Mucosa of descending colon (tissue), 3 donors: ENCODE results near the gene ATRNL1. TPM values are rescaled to one million over a fixed set of nuclear protein-coding genes. Genes with fewer than 3 reads are reported as not detected.
"Not testable (repeated sequence)": the region's sequence is repeated elsewhere in the genome, so short reads cannot be mapped to it uniquely, and the experiment has no call there.

Experiments used
- ATAC-seq: fragments of 200-7000 bp; cut with Tn5 transposase; one replicate; pipeline ENCODE4 v1.9.1; 2020; ENCODE audit warnings: mild to moderate bottlenecking, moderate library complexity
- DNase-seq, 3 donors: peaks; one replicate each; pipeline ENCODE4 v3.0.0-alpha.2; 2020
- H3K36me3 ChIP-seq: fragments of 200-600 bp; one replicate; pipeline ENCODE4 v1.8.0; 2021; ENCODE audit warnings: low read depth, mild to moderate bottlenecking
- H3K4me1 ChIP-seq: fragments of 200-600 bp; one replicate; pipeline ENCODE4 v1.8.0; 2021; ENCODE audit warnings: low read depth, mild to moderate bottlenecking
- H3K4me3 ChIP-seq: fragments of 200-600 bp; one replicate; pipeline ENCODE4 v1.8.0; 2021; ENCODE audit warnings: mild to moderate bottlenecking
- H3K9me3 ChIP-seq: fragments of 200-600 bp; one replicate; pipeline ENCODE4 v1.8.0; 2021; ENCODE audit warnings: mild to moderate bottlenecking
- intact Hi-C, 2 donors: fragments of 100-400 bp; cut with DNase I in 1 of 2; cut with micrococcal nuclease in 1 of 2; formaldehyde crosslinking; loops; one replicate each; pipeline versions ENCODE4 v1.11.0 to v1.11.1; 2022; cut with DNase I, micrococcal nuclease
- total RNA-seq, 3 donors: library from RNA; stranded (reverse); fragmentation: NEBNext Ultra II Directional in 2 of 3; extraction: Animal tissue kit (Norgen Biotek cat#: 25700) in 2 of 3; gene quantifications; one replicate each; pipeline versions ENCODE4 v1.2.1 to v1.2.4, GENCODE V29; 2021 to 2023
- TF ChIP-seq, protein P1 (sequence below): fragments of 200-600 bp; IDR thresholded peaks from one replicate; pipeline ENCODE4 v1.8.0; 2022; ENCODE audit warnings: antibody characterized with exemption, mild to moderate bottlenecking
- donor health status: DM: no; HTN: no; CAD: no; lungs with moderate emphysema.
- donor health status: DM: no; HTN: no; CAD: no.
- donor health status: DM: no; HTN: yes; CAD: no.

Gene ATRNL1
- total RNA-seq, 3 donors from 2014 or later, result 0.58 to 61.7 (median 1.8) TPM

DNA sequence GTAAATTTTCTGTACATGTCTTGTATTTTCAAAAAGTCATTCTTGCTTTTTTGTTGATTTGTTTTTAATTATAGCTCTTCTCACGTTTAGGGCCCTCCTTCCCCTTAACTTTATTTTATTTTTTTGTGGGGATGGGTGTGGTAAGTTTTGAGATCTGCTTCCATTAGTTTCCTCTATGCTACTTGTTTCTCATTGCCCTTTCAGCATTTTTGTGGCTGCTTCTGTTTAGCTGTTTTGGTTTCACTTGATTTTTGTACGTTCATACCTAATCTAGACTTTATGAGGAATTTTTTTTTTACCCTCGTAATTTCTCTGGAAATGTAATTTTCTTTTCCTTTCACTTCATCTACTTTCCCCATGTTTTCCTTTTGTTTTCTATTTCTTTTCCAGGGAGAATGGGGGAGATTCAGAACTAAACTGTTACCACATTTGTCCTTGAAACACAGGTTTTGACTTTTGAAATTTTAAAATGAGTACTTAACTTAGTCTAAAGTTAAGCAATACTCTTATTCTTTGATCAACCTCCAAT lies 80.8 kb downstream of the ATRNL1 start:
- Histone ChIP-seq H3K36me3 (no peaks in the 10 kb centered on the region), H3K9me3 (no peaks in the 10 kb centered on the region), H3K4me1 (no peaks in the 10 kb centered on the region), H3K4me3 (no peak overlapping the region)
- DNase-seq (no peak), ATAC-seq (no peak)
- intact Hi-C loops, result no loop called here
- TF ChIP-seq, protein P1, sequence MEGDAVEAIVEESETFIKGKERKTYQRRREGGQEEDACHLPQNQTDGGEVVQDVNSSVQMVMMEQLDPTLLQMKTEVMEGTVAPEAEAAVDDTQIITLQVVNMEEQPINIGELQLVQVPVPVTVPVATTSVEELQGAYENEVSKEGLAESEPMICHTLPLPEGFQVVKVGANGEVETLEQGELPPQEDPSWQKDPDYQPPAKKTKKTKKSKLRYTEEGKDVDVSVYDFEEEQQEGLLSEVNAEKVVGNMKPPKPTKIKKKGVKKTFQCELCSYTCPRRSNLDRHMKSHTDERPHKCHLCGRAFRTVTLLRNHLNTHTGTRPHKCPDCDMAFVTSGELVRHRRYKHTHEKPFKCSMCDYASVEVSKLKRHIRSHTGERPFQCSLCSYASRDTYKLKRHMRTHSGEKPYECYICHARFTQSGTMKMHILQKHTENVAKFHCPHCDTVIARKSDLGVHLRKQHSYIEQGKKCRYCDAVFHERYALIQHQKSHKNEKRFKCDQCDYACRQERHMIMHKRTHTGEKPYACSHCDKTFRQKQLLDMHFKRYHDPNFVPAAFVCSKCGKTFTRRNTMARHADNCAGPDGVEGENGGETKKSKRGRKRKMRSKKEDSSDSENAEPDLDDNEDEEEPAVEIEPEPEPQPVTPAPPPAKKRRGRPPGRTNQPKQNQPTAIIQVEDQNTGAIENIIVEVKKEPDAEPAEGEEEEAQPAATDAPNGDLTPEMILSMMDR, result no peak

DNA sequence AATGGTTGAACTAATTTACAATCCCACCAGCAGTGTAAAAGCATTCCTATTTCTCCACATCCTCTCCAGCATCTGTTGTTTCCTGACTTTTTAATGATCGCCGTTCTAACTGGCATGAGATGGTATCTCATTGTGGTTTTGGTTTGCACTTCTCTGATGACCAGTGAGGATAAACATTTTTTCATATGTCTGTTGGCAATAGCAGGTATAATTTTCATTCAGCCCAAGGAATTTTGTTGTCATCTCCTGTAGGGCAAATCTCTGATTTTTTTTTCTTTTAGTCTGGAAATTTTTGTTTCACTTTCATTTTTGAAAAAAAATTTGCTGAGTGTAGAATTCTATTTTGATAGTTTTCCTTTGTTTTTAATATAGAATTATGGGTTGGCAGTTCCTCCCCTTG lies 114.1 kb downstream of the ATRNL1 start:
- ATAC-seq, H3K4me1 ChIP-seq, H3K36me3 ChIP-seq, intact Hi-C loops, H3K9me3 ChIP-seq, DNase-seq, H3K4me3 ChIP-seq: not testable (repeated sequence)

DNA sequence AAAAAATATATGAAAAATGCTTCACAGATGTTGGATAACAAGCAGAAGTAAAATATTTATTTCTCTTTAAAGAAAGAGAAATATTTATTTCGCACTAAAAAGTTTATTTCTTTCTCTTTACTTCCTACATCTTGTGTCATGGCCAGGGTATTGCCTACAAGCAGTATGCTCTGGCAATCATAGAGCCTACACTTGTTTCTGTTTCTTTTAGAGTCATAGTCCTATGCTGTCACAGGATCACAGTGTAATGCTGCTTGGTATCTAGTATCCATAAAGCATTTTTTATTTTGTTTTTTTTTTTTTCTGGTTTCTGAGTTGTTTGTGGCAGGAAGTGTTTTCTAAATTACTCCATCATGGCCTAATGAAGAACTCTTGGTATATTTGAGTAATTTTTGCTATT lies 116.0 kb downstream of the ATRNL1 start:
- Histone ChIP-seq H3K4me3 (no peak overlapping the region), H3K9me3 (no peaks in the 10 kb centered on the region), H3K36me3 (no peaks in the 10 kb centered on the region), H3K4me1 (no peaks in the 10 kb centered on the region)
- no peak for DNase-seq
- intact Hi-C loops, result no loop called here
- no peak for ATAC-seq
- TF ChIP-seq, protein P1, result no peak

DNA sequence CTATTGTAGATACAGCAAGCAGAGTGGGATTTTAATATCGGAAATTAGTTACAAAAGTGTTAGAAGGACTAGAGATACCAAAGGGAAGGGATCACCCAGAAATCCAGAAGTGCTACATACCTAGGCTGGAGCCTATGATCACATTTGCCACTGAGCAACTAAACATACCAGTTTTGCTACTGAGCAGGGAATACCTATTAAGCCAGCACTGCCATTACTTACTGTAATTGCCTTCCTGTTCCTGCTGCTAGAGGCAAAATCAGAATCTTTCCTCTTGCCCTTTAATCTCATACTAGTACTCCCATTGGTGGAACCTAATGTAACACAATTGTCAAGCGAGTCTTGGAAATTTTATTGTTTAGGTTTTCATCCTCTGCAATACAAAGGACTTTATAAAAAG lies 121.7 kb downstream of the ATRNL1 start:
- Histone ChIP-seq H3K4me1 (no peaks in the 10 kb centered on the region), H3K4me3 (no peak overlapping the region), H3K36me3 (no peaks in the 10 kb centered on the region), H3K9me3 (no peaks in the 10 kb centered on the region)
- ATAC-seq (no peak), DNase-seq (no peak)
- TF ChIP-seq, protein P1, result no peak
- intact Hi-C loops, result no loop called here

DNA sequence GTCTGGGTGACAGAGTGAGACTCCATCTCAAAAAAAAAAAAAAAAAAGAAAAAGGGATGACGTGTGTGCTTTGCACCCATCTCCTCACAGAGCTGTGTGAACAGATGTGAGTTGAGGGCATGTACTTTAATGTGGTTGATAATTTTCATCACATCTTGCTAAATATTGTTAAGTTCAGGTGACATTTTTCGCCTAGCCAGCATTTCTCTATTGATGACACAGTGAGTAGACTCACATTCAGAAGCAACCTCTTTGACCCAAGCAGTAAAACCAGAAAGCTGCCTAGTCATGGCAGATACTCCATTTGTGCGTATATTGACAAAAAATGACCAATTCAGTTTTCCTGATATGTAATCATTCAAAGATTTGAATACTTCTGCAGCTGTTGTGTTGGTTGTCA lies 126.0 kb downstream of the ATRNL1 start:
- Histone ChIP-seq H3K36me3 (no peaks in the 10 kb centered on the region), H3K4me3 (no peak overlapping the region), H3K4me1 (no peaks in the 10 kb centered on the region), H3K9me3 (no peaks in the 10 kb centered on the region)
- DNase-seq (no peak), ATAC-seq (no peak)
- TF ChIP-seq, protein P1, result no peak
- intact Hi-C loops, result no loop called here

DNA sequence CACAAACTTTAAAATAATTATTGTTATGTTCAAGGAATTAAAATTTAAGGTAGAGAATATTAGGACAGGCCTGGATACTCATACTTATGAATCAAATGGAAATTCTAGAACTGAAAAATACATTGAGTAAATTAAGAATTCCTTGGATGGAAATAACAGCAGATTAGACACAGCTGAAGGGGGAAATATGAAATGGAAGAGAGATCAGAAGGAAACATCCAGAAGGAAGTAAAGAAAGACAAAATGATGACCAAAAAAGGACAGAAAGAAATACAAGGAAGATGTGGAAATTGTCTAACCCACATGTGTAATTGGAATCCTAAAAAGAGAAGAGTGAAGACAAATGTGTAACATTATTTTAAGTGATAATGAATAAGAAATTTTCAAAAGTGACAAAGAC lies 128.9 kb downstream of the ATRNL1 start:
- TF ChIP-seq, protein P1, result no peak
- H3K9me3 ChIP-seq, result no peaks in the 10 kb centered on the region
- no peak for ATAC-seq
- no peaks in the 10 kb centered on the region for H3K36me3 ChIP-seq
- no peak overlapping the region for H3K4me3 ChIP-seq
- intact Hi-C loops, result no loop called here
- H3K4me1 ChIP-seq, result no peaks in the 10 kb centered on the region
- DNase-seq, result no peak
